A673 (cell line): ENCODE measurements around the gene VDR.

ENCODE experiments used
- CTCF ChIP-seq: fragments of 300-800, 200-600 bp; sonication (generic); conservative IDR thresholded peaks from 2 replicates; pipeline ENCODE4 v1.5.1; 2017; ENCODE audit warnings: low read depth, mild to moderate bottlenecking, antibody characterized with exemption, low read length, moderate library complexity, mixed read lengths
- EZH2 ChIP-seq: fragments of 200-600 bp; sonication (generic); IDR thresholded peaks from 2 replicates; pipeline ENCODE4 v1.6.1; 2017; ENCODE audit warnings: borderline replicate concordance, low read depth, mild to moderate bottlenecking, mixed read lengths, antibody characterized with exemption, low read length; ENCODE audit not compliant: poor library complexity, severe bottlenecking

DNA sequence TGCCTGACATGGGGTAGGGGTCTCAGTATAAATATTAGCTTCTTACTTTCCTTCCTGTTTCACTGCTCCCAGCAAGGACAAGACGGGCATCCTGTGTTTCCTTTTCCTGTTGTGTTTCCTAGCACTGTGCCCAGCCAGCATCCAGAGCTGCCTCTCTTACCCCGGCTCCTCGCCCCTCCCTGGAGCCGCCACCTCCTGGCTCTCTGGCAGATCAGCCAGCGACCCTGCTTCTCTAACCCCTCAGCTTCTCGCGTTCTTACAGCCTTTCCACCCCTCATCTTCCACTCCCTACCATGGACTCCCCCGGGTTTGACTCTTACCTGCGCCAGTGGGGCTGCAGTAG lies 102.9 kb downstream of the VDR start:
- no peak for TF ChIP-seq CTCF
- TF ChIP-seq EZH2 = no peak
